ENCODE data around the gene MAVS.

DNA sequence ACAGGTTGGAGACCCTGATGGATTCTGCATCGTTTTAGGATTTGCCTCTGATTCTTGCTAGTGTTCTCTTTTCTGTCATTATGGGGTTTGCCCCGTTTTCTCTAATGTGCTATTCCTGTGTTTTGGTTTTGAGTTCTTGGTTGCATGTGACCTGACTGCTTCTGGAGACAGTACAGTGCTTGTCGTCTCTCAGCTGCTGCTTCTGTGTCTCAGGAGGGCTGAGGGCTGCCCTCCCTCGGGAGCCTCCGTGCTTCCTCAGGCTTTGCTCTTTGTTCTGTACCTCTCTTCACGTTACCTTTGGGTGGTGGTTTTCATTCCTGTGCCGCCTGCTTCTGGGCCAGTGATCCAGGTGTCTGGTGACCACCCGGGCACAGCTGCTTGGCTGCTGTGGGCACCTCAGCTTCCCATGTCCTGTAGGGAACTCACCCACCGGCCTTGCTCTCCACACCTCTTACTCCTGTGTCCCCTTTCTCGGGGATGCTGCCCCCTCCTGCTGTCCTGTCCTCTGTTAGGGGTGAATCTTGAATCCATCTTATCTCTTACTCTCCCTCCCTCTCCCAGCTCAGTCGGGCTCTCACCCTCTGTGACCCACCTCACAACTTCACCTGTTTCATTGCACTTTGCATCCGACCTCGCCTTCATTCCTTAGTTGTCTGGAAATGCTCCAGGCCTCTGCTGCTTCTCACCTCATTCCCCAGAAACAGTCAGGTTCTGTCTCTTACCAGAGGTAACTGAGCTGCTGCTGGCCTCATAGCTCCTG is 75.8 kb downstream of the MAVS start:
- TF ChIP-seq CTCF (IDR thresholded peaks at IDR 0.05; ENCODE audit: insufficient read depth, low read length) (no peak), GABPA (IDR thresholded peaks at IDR 0.05; ENCODE audit: low read depth) (no peak)
- TF ChIP-seq, protein P1, sequence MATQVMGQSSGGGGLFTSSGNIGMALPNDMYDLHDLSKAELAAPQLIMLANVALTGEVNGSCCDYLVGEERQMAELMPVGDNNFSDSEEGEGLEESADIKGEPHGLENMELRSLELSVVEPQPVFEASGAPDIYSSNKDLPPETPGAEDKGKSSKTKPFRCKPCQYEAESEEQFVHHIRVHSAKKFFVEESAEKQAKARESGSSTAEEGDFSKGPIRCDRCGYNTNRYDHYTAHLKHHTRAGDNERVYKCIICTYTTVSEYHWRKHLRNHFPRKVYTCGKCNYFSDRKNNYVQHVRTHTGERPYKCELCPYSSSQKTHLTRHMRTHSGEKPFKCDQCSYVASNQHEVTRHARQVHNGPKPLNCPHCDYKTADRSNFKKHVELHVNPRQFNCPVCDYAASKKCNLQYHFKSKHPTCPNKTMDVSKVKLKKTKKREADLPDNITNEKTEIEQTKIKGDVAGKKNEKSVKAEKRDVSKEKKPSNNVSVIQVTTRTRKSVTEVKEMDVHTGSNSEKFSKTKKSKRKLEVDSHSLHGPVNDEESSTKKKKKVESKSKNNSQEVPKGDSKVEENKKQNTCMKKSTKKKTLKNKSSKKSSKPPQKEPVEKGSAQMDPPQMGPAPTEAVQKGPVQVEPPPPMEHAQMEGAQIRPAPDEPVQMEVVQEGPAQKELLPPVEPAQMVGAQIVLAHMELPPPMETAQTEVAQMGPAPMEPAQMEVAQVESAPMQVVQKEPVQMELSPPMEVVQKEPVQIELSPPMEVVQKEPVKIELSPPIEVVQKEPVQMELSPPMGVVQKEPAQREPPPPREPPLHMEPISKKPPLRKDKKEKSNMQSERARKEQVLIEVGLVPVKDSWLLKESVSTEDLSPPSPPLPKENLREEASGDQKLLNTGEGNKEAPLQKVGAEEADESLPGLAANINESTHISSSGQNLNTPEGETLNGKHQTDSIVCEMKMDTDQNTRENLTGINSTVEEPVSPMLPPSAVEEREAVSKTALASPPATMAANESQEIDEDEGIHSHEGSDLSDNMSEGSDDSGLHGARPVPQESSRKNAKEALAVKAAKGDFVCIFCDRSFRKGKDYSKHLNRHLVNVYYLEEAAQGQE (IDR thresholded peaks at IDR 0.05; ENCODE audit: insufficient replicate concordance, low read depth): no peak
